K562 (cell line): ENCODE results near the gene KASH5. TPM values are rescaled to one million over a fixed set of nuclear protein-coding genes. Genes with fewer than 3 reads are reported as not detected.

Experiments used
- BRD4 ChIP-seq: fragments of 200-600 bp; sonication (generic); IDR thresholded peaks from 2 replicates; pipeline ENCODE4 v1.6.1; 2017; ENCODE audit warnings: inconsistent platforms
- GABPA ChIP-seq: fragments of 200-800 bp; sonication (Bioruptor generic); conservative IDR thresholded peaks from 2 replicates; pipeline ENCODE4 v1.6.1; 2016; ENCODE audit warnings: low read depth, missing genetic modification characterization, missing compliant biosample characterization
- HIVEP1 ChIP-seq: fragments of 250-450 bp; sonication (Bioruptor Pico); IDR thresholded peaks from 2 replicates; pipeline ENCODE4 v1.4.0; 2020; ENCODE audit warnings: mild to moderate bottlenecking
- HNRNPLL ChIP-seq: fragments of 200-400 bp; formaldehyde crosslinking; IDR thresholded peaks from 2 replicates; pipeline ENCODE4 v1.6.1; 2017; ENCODE audit warnings: low read length, low read depth, mild to moderate bottlenecking; ENCODE audit not compliant: poor library complexity, severe bottlenecking
- MIER1 ChIP-seq: fragments of 450-650 bp; IDR thresholded peaks from 2 replicates; pipeline ENCODE4 v1.6.1; 2016; ENCODE audit warnings: antibody characterized with exemption, mild to moderate bottlenecking, low read depth
- NFIX ChIP-seq: fragments of 250-450 bp; sonication (Bioruptor Pico); IDR thresholded peaks from 2 replicates; pipeline ENCODE4 v1.4.0; 2020; ENCODE audit warnings: low read depth, mild to moderate bottlenecking, moderate library complexity
- RBM15 ChIP-seq: fragments of 200-400 bp; formaldehyde crosslinking; IDR thresholded peaks from 2 replicates; pipeline ENCODE4 v1.6.1; 2018; ENCODE audit warnings: mild to moderate bottlenecking, low read length, moderate library complexity; ENCODE audit not compliant: insufficient read depth
- SAFB2 ChIP-seq: fragments of 200-400 bp; formaldehyde crosslinking; IDR thresholded peaks from 2 replicates; pipeline ENCODE4 v1.6.1; 2018; ENCODE audit warnings: borderline replicate concordance, low read length, low read depth, moderate library complexity; ENCODE audit not compliant: severe bottlenecking
- SIN3B ChIP-seq: fragments of 450-650 bp; IDR thresholded peaks from 2 replicates; pipeline ENCODE4 v1.6.1; 2017; ENCODE audit warnings: low read depth, mild to moderate bottlenecking, moderate library complexity
- SMARCA4 ChIP-seq: fragments of 450-650 bp; IDR thresholded peaks from 2 replicates; pipeline ENCODE4 v1.6.1; 2016
- TFAM ChIP-seq: fragments of 250-450 bp; sonication (Bioruptor Pico); conservative IDR thresholded peaks from 2 replicates; pipeline ENCODE4 v1.5.0; 2021; ENCODE audit warnings: mild to moderate bottlenecking, moderate library complexity
- TRIM24 ChIP-seq, 2 experiments: fragments of 450-650 bp; IDR thresholded peaks; 2 replicates each; pipeline ENCODE4 v1.6.1; 2016
- ZBED1 ChIP-seq: IDR thresholded peaks from 2 replicates; pipeline ENCODE4 v1.6.1; 2014
- ZSCAN29 ChIP-seq: fragments of 450-650 bp; IDR thresholded peaks from 2 replicates; pipeline ENCODE4 v1.6.1; 2017
- polyA plus RNA-seq, 8 experiments: library from polyadenylated mRNA; depleted of rRNA in 4 of 8; stranded (reverse) in 5 of 8; unstranded in 3 of 8; fragments of >200 nt; fragmentation: Nextera tagmentation in 2 of 8; fragmentation: Illumina TruSeq in 1 of 8; extraction: Ambion mirVana in 2 of 8; extraction: Trizol in 1 of 8; gene quantifications; 2 replicates each; pipeline versions ENCODE4 v1.2.1 to v1.2.3, GENCODE V29; 2011 to 2014; ENCODE audit warnings: inconsistent platforms in 1 of 8, missing spikeins in 1 of 8
- total RNA-seq, 7 experiments: library from RNA; depleted of rRNA in 6 of 7; stranded (reverse); fragments of >200 nt in 6 of 7; fragmentation: Illumina TruSeq in 2 of 7; extraction: Trizol in 2 of 7; gene quantifications; 2 replicates each; pipeline versions ENCODE4 v1.2.1 to v1.2.3, GENCODE V29; 2011 to 2021; ENCODE audit warnings: low replicate concordance in 1 of 7
- TF ChIP-seq, protein P1 (sequence below), 2 experiments: fragments of 450-650 bp; formaldehyde crosslinking in 1 of 2; IDR thresholded peaks; 2 replicates each; pipeline versions ENCODE4 v1.4.0 to v1.6.1; 2014 to 2020; ENCODE audit warnings: mild to moderate bottlenecking in 2 of 2, borderline replicate concordance in 1 of 2, low read depth in 1 of 2
- TF ChIP-seq, protein P2 (sequence below): fragments of 250-450 bp; sonication (Bioruptor Pico); IDR thresholded peaks from 2 replicates; pipeline ENCODE4 v1.5.0; 2022; ENCODE audit warnings: mild to moderate bottlenecking
- TF ChIP-seq, protein P3 (sequence below), 2 experiments: fragments of 450-650 bp; IDR thresholded peaks; 2 replicates each; pipeline ENCODE4 v1.6.1; 2016

The KASH5 gene
- total and polyA plus RNA-seq, 9 of the 15 experiments (the other 6 are each of a cell fraction or from before 2014, with no cell fraction given) = 0.07 to 0.84 (median 0.34) TPM; not detected in 1

DNA sequence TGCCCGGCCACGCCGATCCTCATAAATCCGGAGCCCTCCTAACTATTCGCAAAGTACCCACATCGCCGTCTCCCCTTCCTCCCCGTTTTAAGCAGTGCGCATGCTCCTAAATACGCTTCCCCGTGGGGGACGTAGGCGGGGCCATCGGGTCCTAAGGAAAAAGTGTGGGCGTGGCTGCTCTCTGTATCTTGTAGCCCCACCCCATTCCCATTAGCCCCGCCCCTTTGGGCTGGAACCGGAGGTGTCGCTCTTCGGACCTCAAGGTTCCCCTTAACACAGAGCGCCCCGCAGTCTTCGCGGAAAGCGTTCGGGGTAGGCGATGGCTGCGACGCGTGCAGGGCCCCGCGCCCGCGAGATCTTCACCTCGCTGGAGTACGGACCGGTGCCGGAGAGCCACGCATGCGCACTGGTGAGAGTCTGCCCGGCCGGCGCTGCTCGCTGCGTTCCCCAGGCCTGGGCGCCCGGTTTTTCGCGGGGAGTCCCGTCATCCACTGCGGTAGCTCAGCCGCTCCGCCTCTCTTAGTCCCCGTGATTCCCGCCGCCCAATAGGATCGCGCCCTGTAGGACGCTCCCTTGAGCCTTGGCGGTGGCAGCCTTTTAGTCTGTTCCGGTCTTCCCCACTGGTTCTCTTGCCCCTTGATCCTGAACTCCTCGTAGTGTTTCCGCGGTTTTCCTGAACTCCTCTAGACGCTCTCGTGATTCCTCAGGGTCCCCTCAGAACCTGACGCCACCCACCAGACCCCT, 65.1 kb downstream of the KASH5 start, which contains the start of gene ALDH16A1 (continued):
- TF ChIP-seq, protein P1, sequence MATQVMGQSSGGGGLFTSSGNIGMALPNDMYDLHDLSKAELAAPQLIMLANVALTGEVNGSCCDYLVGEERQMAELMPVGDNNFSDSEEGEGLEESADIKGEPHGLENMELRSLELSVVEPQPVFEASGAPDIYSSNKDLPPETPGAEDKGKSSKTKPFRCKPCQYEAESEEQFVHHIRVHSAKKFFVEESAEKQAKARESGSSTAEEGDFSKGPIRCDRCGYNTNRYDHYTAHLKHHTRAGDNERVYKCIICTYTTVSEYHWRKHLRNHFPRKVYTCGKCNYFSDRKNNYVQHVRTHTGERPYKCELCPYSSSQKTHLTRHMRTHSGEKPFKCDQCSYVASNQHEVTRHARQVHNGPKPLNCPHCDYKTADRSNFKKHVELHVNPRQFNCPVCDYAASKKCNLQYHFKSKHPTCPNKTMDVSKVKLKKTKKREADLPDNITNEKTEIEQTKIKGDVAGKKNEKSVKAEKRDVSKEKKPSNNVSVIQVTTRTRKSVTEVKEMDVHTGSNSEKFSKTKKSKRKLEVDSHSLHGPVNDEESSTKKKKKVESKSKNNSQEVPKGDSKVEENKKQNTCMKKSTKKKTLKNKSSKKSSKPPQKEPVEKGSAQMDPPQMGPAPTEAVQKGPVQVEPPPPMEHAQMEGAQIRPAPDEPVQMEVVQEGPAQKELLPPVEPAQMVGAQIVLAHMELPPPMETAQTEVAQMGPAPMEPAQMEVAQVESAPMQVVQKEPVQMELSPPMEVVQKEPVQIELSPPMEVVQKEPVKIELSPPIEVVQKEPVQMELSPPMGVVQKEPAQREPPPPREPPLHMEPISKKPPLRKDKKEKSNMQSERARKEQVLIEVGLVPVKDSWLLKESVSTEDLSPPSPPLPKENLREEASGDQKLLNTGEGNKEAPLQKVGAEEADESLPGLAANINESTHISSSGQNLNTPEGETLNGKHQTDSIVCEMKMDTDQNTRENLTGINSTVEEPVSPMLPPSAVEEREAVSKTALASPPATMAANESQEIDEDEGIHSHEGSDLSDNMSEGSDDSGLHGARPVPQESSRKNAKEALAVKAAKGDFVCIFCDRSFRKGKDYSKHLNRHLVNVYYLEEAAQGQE (IDR thresholded peaks at IDR 0.05; ENCODE audit: borderline replicate concordance) = peak; percentile 71
- TF ChIP-seq, protein P1 (CRISPR knock-in tag; IDR thresholded peaks at IDR 0.05; ENCODE audit: low read depth) = no peak; the same call in 1 of the 2 replicates
- TF ChIP-seq TFAM (CRISPR knock-in tag) = no peak
- TF ChIP-seq SAFB2 = no peak
- no peak; the same call in 1 of the 2 replicates for TF ChIP-seq GABPA
- 0 out of 2 replicates have a peak, but pooled peaks have one; percentile 82 for TF ChIP-seq BRD4
- no peak for TF ChIP-seq MIER1
- no peak for TF ChIP-seq NFIX
- peak; percentile 78 for TF ChIP-seq HNRNPLL
- TF ChIP-seq, protein P2, sequence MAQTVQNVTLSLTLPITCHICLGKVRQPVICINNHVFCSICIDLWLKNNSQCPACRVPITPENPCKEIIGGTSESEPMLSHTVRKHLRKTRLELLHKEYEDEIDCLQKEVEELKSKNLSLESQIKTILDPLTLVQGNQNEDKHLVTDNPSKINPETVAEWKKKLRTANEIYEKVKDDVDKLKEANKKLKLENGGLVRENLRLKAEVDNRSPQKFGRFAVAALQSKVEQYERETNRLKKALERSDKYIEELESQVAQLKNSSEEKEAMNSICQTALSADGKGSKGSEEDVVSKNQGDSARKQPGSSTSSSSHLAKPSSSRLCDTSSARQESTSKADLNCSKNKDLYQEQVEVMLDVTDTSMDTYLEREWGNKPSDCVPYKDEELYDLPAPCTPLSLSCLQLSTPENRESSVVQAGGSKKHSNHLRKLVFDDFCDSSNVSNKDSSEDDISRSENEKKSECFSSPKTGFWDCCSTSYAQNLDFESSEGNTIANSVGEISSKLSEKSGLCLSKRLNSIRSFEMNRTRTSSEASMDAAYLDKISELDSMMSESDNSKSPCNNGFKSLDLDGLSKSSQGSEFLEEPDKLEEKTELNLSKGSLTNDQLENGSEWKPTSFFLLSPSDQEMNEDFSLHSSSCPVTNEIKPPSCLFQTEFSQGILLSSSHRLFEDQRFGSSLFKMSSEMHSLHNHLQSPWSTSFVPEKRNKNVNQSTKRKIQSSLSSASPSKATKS (CRISPR knock-in tag) = no peak
- 0 out of 2 replicates have a peak, but pooled peaks have one; percentile 31 for TF ChIP-seq SIN3B
- no peak for TF ChIP-seq TRIM24 (IDR thresholded peaks at IDR 0.05)
- TF ChIP-seq ZBED1 = 0 out of 2 replicates have a peak, but pooled peaks have one; percentile 49
- TF ChIP-seq ZSCAN29 = 0 out of 2 replicates have a peak, but pooled peaks have one; percentile 93
- no peak for TF ChIP-seq HIVEP1 (CRISPR knock-in tag)
- TF ChIP-seq, protein P3, sequence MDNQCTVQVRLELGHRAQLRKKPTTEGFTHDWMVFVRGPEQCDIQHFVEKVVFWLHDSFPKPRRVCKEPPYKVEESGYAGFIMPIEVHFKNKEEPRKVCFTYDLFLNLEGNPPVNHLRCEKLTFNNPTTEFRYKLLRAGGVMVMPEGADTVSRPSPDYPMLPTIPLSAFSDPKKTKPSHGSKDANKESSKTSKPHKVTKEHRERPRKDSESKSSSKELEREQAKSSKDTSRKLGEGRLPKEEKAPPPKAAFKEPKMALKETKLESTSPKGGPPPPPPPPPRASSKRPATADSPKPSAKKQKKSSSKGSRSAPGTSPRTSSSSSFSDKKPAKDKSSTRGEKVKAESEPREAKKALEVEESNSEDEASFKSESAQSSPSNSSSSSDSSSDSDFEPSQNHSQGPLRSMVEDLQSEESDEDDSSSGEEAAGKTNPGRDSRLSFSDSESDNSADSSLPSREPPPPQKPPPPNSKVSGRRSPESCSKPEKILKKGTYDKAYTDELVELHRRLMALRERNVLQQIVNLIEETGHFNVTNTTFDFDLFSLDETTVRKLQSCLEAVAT (IDR thresholded peaks at IDR 0.05) = peak; percentile 41 to 81; a peak in 2 of 4 replicates
- no peak for TF ChIP-seq SMARCA4
- no peak for TF ChIP-seq RBM15
